Measurements from ENCODE around the gene SLC7A9.
"Not testable (repeated sequence)": the region's sequence is repeated elsewhere in the genome, so short reads cannot be mapped to it uniquely, and the experiment has no call there.

The SLC7A9 gene

DNA sequence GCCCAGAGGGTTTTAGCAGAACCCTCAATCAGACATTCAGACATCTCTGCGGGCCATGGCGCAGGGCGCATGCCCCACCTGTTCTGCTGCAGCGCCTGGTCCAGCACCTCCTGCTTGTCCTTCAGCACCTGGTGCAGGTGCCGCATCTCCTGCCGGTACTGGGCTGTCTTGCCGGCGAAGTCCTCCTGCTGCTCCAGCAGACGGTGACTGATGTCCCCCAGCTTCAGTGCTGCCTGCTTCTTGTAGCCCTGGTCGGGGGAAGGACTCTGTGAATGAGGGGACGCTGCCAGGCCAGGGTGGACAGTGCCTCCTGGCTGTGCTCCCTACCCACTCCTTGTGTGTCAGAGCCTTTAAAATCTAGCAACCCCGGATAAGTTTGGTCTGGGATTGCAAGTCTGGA is 12.2 kb upstream of the SLC7A9 start:
- no peak for DNase-seq (ENCODE audit: low read depth)

DNA sequence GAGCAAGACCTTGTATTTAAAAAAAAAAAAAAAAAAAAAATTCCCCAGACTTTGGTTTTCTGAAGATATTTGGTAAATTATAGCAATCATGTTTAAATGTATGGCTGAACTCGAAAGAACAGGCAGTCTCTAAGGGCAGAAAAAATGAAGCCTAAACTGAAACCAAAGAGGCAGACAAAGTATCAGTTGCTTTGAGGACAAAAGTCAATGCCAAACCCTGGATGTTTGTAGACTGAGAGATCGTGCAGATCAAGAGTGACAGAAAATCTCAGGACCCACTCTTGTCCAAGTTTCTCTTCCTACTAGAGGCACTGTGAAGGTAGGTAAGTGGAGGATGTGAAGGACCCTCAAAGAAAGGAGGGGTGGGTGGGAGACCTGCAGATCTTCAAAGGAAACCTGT is 11.1 kb upstream of the SLC7A9 start:
- DNase-seq (ENCODE audit: low read depth) = no peak

DNA sequence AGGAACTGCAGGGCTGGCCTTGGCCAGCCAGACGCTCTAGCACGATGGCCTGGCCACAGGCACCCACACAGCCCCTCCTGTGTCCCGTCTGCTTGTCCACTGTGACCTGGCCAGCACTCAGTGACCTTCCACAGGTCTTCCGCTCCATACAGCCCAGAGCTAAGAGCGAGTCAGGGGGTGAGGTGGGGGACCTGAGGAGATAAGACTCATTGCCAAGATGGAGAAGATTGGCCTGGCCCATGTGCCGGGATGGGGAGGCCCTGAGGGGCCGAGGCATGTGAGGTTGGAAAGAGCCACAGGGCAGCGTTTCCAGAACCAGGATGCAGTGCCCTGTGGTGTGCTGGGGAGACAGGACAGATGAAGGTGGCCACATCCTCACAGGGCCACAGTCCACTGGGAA is 10.2 kb upstream of the SLC7A9 start:
- no peak for DNase-seq (ENCODE audit: low read depth)

DNA sequence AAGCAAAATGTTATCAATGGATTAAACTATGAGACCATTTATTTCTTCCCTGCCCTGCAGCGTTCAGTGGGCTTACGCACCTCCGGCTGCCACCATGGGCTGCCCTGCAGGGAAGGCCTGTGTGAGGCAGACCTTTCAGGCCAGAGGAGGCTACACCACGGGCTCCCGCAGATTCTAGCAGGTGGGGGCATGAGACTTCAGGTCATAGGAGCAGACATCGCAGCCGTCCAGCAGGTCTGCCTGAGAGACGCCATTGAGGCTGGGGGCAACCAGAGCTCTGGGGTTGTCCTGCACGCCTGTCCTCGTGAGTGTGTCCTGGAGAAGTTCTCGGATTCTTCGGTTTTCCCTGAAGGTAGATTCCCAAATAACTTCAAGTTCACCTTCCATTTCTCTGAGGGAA is 9.4 kb upstream of the SLC7A9 start:
- DNase-seq (ENCODE audit: low read depth) = no peak

DNA sequence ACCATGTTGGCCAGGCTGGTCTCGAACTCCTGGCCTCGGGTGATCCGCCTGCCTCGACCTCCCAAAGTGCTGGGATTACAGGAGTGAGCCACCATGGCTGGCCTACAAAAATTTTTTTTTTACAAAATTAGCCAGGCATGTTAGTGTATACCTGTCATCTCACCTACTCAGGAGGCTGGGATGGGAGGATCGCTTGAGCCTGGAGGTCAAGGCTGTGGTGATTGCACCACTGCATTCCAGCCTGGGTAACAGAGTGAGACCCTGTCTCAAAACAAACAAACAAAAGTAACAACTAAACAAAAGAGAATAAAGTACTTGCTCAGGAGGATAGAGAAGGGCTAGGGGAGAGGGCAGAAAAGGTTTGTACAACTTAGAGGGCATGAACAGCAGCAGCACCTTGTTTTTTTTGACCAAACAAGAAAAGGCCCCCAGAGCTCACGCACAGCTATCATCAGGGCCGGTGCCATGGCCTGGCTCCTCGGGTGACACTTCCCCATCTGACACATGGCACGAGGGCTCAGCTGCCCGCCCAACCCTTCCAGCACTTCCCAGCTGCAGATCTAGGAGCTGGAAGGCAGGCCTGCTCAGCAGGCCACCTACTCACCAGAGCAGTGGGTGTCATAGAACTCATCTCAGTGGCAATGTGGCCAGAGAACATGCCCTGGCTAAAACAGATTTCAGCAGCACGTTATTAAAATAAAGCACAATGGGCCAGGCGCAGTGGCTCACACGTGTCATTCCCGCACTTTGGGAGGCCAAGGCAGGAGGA is 8.6 kb upstream of the SLC7A9 start:
- no peak for DNase-seq (ENCODE audit: low read depth)

DNA sequence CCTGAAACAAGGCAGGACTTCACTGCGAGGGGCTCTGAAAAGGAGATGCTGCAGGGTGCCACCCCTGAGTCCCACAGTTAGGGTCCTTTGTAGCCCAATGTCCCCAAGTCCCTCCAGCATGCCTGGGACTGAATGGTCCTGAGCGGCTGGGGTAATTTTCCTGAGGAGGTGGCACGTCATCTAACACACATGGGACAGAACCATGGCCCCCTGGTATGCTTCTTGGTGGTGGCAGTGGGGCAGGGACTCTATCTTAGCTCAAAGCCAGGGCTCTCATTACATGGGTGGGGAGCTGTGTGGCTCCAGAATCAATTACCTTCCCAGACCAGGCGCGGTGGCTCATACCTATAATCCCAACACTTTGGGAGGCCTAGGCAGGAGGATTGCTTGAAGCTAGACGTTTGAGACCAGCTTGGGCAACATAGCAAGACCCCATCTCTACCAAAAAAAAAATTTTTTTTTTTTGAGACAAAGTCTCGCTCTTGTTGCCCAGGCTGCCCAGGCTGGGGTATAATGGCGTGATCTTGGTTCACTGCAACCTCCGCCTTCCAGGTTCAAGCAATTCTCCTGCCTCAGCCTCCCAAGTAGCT is 7.9 kb upstream of the SLC7A9 start:
- DNase-seq (ENCODE audit: low read depth) = no peak

DNA sequence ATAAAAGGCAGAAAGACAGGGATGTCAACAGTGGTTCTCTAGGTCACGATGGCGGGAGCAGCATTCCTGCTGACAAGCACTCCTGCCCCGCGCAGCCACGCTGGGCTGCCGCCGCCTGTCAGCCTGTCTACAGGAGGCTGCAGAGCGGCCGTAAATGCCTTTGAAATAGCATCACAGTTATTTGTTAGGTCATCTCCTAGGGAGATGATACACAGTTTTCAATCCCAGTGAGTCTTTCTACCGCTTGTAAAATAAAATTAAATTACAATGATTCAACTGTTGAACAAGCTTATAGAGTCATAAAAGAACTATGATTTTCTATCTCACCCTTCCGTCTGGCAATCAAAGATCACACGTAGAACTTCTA is 7.3 kb upstream of the SLC7A9 start:
- no peak for DNase-seq (ENCODE audit: low read depth)

DNA sequence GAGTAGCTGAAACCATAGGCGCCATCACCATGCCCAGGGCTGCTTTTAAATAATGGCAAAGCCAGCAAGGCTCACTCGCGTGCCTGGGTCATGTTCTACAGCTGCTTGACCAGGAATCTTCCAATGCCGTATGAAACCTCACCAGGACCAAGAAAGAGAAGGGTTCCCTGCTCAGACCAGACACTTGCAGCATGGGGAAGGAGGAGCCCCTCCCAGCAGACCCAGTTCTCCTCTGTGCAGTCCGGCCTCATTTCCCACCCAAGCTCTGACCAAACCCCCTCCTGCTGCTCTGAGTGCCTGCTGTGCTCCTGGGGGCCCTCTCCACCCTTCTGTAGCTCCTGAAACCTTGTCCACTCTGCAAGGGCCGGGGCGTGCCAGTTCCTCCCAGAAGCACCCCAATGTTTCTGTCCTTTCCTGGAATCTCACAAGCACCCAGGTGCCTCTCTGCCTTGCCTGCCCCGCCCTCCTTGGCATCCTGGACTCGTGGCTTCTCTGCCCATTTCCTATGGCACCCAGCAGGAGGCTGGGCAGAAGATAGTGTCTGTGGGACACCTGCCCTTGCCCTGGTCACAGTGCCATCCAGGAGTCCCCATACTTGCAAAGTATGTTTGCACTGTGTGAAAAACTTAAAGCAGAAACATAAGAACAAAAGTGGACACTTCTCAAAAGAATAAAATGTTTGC is 6.8 kb upstream of the SLC7A9 start:
- no peak for DNase-seq (ENCODE audit: low read depth)

DNA sequence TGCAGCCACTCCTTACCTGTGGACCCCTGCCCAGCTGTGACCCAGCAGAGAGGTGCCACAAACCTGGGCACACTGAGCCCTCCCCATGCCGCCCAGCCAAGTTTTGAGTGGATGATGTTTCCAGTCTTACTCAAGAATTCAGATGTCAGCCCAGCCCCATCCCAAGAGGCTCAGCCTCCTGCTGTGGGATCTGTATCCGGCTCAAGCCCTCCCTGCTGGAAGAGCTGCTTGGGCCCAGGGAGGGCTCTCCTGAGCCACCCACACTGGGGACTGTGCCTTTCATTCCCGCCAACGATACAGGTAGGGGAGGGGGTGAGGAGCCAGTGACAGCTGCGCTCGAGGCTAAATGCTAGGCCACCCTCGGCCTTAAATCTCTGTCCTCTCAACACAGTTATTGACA is 5.9 kb upstream of the SLC7A9 start:
- DNase-seq (ENCODE audit: low read depth) = no peak

DNA sequence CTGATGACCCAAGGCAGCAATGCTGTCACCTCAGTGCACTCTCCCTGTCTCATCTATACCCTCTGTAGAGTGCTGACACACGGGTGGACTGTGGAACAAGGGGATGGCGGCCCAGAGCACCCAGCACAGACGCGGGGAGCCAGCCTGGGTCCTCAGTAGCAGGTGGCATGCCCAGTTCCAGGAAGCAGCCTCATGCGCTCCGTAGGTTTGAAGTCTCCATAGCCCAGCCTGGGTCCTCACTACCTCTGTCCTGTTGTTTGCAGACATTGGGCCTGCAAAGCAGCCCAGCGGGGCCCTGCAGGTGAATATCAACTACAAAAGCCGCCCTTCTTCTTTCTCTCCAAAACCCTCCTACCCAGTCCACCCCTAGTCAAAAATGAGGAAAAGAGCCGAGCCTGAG is 5.0 kb upstream of the SLC7A9 start:
- DNase-seq (ENCODE audit: low read depth) = no peak

DNA sequence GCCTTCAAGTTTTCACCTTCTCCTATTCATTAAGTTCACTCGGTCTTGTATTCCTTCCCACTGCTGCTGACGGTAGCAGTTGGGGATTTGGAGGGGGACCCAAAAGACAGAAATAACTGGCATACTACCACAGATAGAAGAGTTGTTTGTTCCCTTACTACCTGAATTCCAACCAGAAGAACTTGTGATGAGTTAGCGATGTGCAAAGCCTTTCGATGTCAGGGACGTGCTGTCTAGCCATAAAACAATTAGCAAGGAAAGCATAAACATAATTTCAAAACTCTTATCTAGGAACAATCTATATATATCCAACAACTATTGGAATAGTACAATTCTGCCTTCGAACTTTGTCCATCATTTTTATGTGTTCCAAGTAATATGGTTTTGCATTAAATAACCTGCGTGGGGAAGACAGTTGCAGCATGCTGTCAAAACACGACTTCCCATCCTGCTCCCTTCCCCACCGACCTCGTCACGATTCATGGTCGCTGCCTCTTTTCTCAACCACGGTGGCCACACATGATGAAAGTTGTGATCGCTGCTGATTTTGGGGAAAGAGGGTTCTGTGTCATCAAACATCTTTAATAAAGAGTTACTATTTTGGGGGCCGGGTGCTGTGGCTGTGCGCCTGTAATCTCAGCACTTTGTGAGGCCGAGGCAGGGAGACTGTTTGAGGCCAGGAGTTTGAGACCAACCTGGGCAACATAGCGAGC is 3.8 kb upstream of the SLC7A9 start:
- no peak for DNase-seq (ENCODE audit: low read depth)

DNA sequence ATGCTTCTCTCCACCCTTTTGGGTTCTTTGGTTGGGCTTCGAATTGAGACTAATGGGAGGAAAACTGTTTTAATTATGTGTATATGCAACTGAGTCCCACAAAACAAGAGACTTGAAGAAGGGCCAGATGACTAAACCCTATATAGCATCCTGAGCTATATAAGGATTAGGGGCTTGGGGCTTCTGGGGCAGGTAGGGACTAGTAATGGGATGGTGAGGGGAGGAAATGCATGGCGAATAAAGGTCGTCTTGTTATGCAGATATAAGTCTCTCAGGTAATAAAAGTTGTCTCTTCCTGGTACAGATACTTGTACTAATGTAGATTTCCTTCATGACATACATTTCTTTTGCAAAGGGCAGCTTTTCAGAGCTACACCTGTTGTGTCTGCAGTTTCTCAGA is 2.8 kb upstream of the SLC7A9 start:
- no peak for DNase-seq (ENCODE audit: low read depth)

DNA sequence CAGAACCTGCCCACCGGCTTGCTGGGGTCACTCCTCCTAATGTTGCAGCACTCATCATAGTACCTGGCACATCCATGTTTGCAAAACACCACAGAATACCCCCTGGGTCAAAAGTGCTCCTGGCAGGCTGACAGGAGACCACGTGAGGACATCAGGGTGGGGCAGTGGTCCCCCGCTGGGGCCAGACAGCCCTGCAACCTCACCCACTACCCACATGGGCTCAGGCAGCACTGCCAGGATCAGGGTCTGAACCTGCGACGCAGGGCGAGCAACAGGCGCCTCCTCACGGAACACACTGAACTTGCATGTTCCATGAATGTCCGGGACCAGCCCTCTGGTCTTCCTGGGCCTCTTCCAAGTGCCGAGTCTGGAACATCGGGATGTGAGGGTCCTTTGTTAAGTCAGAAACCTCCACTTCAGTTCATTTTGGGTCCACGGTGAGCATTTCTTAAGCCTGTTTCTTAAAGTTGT is 1.4 kb upstream of the SLC7A9 start:
- no peak for DNase-seq (ENCODE audit: low read depth)

DNA sequence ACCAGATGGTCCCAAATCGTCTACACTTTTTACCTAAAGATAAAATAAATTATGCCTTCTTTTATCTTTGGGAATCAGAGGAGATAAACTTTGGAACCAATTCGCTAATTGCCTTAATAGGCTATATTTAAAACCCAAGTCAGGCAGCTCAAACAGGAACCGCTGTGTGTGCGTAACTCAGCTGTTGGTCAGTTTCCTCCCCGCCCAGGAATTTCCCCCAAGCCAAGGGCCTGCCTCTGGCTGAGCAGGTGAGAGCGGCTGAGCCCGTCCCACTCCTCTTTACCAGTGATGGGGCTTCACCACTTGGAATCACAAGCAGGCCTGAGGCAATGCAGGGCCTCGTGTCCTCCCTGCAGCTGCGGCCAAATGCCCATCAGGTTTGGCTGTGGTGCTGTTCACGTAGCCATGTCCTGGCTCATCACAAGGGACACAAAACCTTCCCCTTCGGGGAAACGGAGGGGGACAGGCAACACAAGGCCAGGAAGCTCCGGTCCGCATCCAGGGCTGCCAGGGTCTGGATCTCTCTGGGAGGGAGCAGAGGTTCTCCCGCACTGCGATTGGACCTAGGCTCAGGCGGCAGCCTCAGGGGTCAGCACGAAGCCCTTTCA is 503 bp upstream of the SLC7A9 start:
- no peak for DNase-seq (ENCODE audit: low read depth)

DNA sequence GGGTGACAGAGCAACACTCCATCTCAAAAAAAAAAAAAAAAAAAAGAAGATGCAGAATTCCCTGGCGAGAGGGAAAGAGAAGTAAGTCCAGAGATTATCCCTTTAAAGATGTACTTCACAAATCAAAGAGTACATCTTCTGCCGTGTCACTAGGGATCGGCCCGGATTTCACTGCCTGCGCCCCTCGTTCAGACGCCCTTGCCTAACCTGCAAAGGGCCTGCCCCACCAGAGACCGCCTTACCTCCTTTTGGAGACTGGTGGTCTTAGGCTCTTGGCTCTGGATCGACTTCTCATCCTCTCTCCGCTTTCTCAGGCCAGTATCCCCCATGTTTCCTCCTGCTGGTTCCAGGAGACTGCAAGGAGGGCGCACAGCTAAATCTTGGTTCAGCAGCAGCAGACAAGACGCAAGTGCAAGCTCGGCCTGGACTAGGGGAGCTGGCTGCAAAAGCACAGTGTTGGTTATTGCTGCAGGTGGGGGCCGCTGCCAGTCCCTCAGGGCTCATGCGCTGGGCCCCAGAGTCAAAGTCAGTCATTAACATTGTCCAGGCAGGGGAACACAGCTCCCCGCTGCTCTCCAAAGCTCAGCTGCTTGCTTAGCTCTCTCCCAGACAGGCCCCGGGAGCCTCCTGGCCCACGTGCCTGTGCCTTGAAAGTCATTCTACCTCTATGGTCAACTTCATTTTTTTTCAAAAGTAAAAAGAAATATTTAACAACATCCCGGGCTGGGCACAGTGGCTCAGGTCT is 1.2 kb downstream of the SLC7A9 start:
- no peak for DNase-seq (ENCODE audit: low read depth)

DNA sequence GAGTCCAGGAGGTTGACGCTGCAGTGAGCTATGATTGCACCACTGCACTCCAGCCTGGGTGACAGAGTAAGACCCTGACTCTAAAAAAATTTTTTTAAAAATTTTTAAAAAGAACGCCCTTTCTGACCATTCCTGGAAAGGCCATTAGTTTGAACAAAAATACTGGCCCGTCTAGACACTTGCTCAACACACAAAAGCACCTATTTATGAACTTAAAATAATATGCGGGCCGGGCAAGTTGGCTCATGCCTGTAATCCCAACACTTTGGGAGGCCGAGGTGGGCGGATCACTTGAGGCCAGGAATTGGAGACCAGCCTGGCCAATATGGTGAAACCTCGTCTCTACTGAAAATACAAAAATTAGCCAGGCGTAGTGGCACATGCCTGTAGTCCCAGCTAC is 2.1 kb downstream of the SLC7A9 start:
- not testable (repeated sequence) for DNase-seq (ENCODE audit: low read depth)

DNA sequence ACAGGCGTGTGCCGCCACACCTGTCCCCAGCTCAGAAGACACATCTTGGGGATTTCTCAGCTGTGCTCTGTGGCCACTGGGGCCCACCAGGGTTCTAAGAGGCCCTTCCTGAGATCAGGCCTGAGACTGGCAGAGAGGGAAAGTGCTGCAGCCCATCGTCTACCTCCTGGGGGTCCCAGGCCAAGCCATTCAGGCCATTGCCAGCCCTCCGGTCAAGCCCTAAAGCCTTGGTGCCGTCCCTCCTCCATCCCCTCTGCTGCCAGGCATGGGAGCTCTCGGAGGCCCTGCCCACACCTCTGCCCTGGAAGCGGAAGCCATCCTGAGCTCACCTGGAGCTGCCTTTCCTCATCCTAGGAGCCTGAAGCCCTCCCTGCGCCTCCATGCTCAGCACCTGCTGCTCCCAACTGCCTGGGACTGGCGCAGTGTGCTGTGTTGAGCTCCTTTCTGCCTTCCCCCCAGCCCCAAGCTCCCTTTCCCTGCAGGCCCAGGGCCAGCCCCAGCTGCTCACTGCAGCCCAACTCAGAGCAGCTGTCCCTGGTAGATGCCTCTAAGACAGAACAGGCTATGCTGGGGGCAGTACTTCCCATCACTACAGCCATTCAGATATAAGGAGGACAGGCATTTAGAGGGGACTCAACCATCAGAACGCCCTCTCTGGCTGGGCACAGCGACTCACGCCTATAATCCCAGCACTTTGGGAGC is 2.9 kb downstream of the SLC7A9 start:
- no peak for DNase-seq (ENCODE audit: low read depth)

DNA sequence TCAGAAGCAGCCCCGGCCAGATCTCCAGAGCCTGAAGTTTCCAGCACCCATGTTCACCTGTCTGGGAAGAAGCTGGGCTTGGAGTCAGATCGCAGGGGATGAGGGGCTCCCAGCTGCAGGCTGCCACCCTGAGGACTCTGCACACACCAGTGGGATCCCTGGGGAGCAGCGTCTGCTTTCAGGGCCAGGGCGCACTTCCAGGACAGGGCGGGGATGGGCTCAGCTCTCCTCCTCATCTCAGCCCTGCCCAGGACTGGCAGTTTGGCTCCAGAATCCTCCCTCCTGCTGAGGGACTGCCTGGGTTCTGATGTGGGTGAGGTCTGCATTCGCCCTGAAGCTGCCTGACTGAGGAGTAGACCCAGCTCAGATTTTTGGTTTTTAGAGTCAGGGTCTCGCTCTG is 3.5 kb downstream of the SLC7A9 start:
- DNase-seq (ENCODE audit: low read depth) = no peak

DNA sequence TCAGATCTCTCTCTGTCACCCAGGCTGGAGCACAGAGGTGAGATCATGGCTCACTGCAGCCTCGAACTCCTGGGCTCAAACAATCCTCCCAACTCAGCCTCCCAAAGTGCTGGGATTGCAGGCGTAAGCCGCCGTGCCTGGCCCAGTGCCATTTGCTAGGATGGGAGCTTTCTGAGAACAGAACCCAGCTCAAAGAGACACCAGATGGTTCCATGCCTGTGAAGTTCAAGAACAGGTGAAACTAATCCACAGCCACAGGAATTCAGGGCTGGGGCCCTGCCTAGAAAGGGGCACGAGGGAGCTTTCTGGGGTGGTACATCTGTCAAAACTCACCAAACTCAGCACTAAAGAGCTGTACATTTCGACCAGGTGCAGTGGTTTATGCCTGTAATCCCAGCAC is 4.2 kb downstream of the SLC7A9 start:
- DNase-seq (ENCODE audit: low read depth) = no peak

DNA sequence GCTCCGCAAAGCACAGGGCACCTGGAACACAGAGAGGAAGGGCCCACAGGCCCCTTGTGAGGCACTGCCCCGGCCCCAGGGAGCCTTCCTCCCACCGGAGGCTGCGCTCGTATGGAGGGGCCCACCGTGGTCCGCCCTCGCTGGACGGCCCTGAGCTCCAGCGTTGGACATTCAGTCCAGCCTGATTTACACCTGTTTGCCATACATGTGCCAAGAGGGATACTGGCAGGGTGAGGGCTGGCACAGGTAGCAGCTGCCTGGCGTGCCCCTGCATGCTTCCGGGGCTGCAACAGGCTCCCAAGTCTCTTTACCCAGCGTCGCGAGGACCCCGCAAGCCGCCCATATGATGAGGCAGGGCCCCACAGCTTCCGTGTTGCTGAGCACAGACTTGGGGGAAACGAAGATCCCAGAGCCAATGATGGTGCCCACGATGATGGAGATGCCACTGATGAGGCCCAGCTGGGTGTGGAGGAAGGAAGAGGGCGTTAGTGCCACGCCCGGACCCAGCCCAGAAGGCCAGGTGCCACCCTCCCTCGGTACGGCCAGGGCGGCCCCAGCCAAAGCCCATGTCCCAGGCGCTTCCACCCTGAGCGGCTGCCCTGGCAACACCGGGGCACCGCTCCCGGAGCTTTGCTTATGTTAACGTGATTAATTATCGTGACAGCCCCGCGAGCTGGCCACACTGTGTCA is 5.1 kb downstream of the SLC7A9 start:
- no peak for DNase-seq (ENCODE audit: low read depth)

Measured in stimulated activated CD8-positive, alpha-beta memory T cell treated with anti-CD3 and anti-CD28 coated beads, Interleukin-15, amount 100 ng/mL, for 1 hour (primary cell).